ENCODE data around the gene MRPL47. TPM values are rescaled to one million over a fixed set of nuclear protein-coding genes. Genes with fewer than 3 reads are reported as not detected.
A peak's percentile ranks its signal among the peaks of the same experiment; 100 is the strongest.

MRPL47 gene
- total RNA-seq, 1 experiment from 2014 or later, result 58.7 TPM

GRCh38 chr3:179590669-179591068 lies 13.8 kb downstream of the MRPL47 start:
- H3K9me3 ChIP-seq (ENCODE audit: control insufficient read depth, insufficient read depth, low read depth, low read length), result no peaks in the 10 kb centered on the region
- DNase-seq (ENCODE audit: low read depth, low spot score), result no peak
- H3K4me1 ChIP-seq (ENCODE audit: control insufficient read depth, insufficient read depth, low read length), result no peaks in the 10 kb centered on the region
- in situ Hi-C loops (cut with HindIII; ENCODE audit: low pct_unique_long_range_greater_than_20kb, low sequenced_read_pairs) (no loop called here), intact Hi-C loops (cut with micrococcal nuclease; ENCODE audit: unreplicated experiment) (no loop called here)
- TSS peak; percentile 20 for BruUV-seq (replicated peaks)
- CTCF ChIA-PET, result no interaction called here
- no peak for TF ChIP-seq SIN3A (IDR thresholded peaks at IDR 0.05; ENCODE audit: borderline replicate concordance, insufficient read depth, low read depth, low read length)
- TF ChIP-seq REST (IDR thresholded peaks at IDR 0.05; ENCODE audit: insufficient read depth in 1 of 2, low read depth in 2 of 2, low read length in 1 of 2), result no peak
- 0 out of 2 replicates have a peak, but pooled peaks have one; percentile 12 for TF ChIP-seq POLR2AphosphoS5 (IDR thresholded peaks at IDR 0.05; ENCODE audit: low read depth, low read length)
- no peak for TF ChIP-seq CTCF (IDR thresholded peaks at IDR 0.05)
- TF ChIP-seq TCF7L2 (IDR thresholded peaks at IDR 0.05; ENCODE audit: low read depth, low read length), result no peak
- no peaks in the 10 kb centered on the region for H3K27me3 ChIP-seq (ENCODE audit: control insufficient read depth, insufficient read depth, low read length)
- no peak overlapping the region for H3K27ac ChIP-seq (ENCODE audit: low read length)
- POLR2A ChIA-PET, result interaction anchor here (0.6 to 0.7 kb wide), 2 partner anchors 27 to 63 kb away, joined by 3 to 5 read pairs; no protein-coding TSS in a partner anchor
- peaks cover 52% of the 10 kb centered on the region for H3K36me3 ChIP-seq (ENCODE audit: control insufficient read depth, insufficient read depth, low read length)
- H3K4me3 ChIP-seq (ENCODE audit: low read depth in 2 of 2, low read length in 2 of 2), result no peak overlapping the region
- ATAC-seq, result no peak

GRCh38 chr3:179589143-179589542 lies 15.3 kb downstream of the MRPL47 start:
- no peaks in the 10 kb centered on the region for H3K9me3 ChIP-seq (ENCODE audit: control insufficient read depth, insufficient read depth, low read depth, low read length)
- H3K36me3 ChIP-seq (ENCODE audit: control insufficient read depth, insufficient read depth, low read length), result peaks cover 50% of the 10 kb centered on the region
- intact Hi-C loops (cut with micrococcal nuclease; ENCODE audit: unreplicated experiment) (no loop called here), in situ Hi-C loops (cut with HindIII; ENCODE audit: low pct_unique_long_range_greater_than_20kb, low sequenced_read_pairs) (no loop called here)
- no TSS peak for BruUV-seq (replicated peaks)
- H3K27me3 ChIP-seq (ENCODE audit: control insufficient read depth, insufficient read depth, low read length), result no peaks in the 10 kb centered on the region
- no peak for DNase-seq (ENCODE audit: low read depth, low spot score)
- POLR2A ChIA-PET, result no interaction called here
- CTCF ChIA-PET, result no interaction called here
- no peak overlapping the region for H3K4me3 ChIP-seq (ENCODE audit: low read depth in 2 of 2, low read length in 2 of 2)
- ATAC-seq, result no peak
- H3K27ac ChIP-seq (ENCODE audit: low read length), result no peak overlapping the region
- H3K4me1 ChIP-seq (ENCODE audit: control insufficient read depth, insufficient read depth, low read length), result no peaks in the 10 kb centered on the region
- no peak for TF ChIP-seq CTCF (IDR thresholded peaks at IDR 0.05)
- no peak for TF ChIP-seq TCF7L2 (IDR thresholded peaks at IDR 0.05; ENCODE audit: low read depth, low read length)
- no peak for TF ChIP-seq POLR2AphosphoS5 (IDR thresholded peaks at IDR 0.05; ENCODE audit: low read depth, low read length)
- no peak for TF ChIP-seq REST (IDR thresholded peaks at IDR 0.05; ENCODE audit: insufficient read depth in 1 of 2, low read depth in 2 of 2, low read length in 1 of 2)
- TF ChIP-seq SIN3A (IDR thresholded peaks at IDR 0.05; ENCODE audit: borderline replicate concordance, insufficient read depth, low read depth, low read length), result no peak

Measured in Panc1 (cell line).